ENCODE data around the gene ZNF593OS.
A peak's percentile ranks its signal among the peaks of the same experiment; 100 is the strongest.

ZNF593OS gene

GRCh38 chr1:26184086-26184485 is 12.5 kb upstream of the ZNF593OS start:
- DNase-seq (ENCODE audit: low spot score) = no peak

GRCh38 chr1:26182383-26182696 is 10.7 kb upstream of the ZNF593OS start:
- DNase-seq (ENCODE audit: low spot score) = no peak

GRCh38 chr1:26181586-26182382 is 10.2 kb upstream of the ZNF593OS start:
- DNase-seq (ENCODE audit: low spot score) = no peak

DNA sequence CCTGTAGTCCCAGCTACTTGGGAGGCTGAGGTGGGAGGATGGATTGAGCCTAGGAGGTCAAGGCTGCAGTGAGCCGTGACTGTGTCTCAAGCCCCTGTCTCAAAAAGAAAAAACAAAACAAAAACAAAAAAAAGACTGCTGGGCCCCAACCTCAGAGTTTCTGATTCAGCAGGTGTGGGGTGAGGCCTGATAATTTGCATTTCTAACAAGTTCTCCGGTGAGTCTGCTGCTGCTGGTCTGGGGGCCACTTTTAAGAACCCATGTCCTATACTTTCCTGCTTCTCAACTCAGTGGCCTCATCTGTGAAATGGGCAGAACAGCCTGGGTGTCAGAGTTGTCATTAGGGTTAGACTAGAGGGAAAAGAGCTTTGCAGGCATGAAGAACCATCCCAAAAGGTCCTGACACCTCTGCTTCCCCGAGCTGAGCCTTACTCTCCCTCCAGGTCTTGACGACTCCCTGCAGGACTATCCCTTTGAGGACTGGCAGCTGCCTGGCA is 8.4 kb upstream of the ZNF593OS start:
- no peak for DNase-seq (ENCODE audit: low spot score)

- DNase-seq (ENCODE audit: low spot score) = peak; percentile 86
Observed at GRCh38 chr1:26177182-26177684, 5.6 kb upstream of the ZNF593OS start, which contains the start of gene CNKSR1. Gene CNKSR1, plus strand, starts transcription at chr1:26177491. Its CDS starts 57 bp downstream, at chr1:26177548.

DNA sequence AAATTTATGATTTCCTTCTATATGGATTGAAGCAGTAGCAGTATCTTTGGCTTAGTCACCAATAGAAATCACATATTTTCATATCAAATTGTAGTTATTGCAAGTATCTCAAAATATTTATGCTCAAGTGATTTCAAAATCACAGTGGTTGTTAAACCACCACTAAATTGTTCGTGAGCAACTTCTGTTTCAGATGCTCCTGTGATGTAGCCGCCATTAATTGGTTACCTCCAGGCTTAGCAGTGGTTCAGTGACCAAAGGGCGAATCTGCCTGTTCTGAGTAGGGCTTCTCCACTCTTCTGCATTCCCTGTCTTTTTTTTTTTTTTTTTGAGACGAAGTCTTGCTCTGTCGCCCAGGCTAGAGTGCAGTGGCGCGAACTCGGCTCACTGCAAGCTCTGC is 3.7 kb upstream of the ZNF593OS start:
- DNase-seq (ENCODE audit: low spot score) = no peak

DNA sequence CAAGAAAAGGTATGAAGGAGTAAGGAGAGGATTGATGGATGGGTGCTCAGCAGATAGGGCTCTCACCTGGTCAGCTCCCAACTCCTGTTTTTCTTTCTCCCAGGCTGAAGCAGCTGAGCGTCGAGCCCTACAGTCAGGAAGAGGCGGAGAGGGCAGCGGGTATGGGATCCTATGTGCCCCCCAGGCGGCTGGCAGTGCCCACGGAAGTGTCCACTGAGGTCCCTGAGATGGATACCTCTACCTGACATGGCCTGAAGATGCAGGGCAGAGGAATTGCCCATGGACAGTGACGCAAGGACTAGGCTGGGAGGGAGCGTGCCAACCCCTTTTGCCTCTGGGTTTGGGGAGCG is 1.2 kb downstream of the ZNF593OS start:
- no peak for DNase-seq (ENCODE audit: low spot score)

DNA sequence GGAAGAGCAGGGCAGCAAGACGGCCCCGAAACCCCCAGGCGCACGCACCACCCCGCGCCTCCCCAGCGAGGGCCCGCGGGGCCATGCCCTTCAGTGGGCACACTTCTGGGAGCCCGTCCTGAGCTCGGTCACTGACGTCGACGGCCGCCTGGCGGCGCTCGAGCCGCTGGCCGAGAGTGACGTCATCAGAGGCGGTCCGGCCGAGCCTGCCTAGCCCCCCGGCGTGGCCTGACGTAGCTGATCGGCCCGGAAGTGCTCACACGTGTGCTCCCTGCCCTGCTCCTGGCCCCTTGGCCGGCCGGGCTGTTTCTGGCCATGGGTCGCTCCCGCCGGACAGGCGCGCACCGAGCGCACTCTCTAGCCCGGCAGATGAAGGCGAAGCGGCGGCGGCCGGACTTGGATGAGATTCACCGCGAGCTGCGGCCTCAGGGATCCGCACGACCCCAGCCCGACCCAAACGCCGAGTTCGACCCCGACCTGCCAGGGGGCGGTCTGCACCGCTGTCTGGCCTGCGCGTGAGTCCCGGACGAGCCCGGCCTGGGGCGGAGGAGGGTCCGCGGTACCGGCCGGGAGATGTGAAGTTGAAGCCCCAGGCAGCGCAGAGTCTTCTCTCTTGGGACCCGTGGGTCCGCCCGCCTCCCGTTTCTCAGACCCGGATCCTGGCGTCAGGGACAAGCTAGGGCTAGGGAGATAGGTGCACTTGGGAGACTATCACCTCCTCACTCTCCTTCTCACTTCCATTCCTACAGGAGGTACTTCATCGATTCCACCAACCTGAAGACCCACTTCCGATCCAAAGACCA is 1.8 kb downstream of the ZNF593OS start, which contains the start of gene ZNF593:
Gene ZNF593 (plus strand): TSS at position 240 of the 803 bp plus-strand sequence. CDS start 76 bp downstream, at position 316.
- peak; percentile 90 for DNase-seq (ENCODE audit: low spot score)

GRCh38 chr1:26169198-26169554 is 2.5 kb downstream of the ZNF593OS start:
- DNase-seq (ENCODE audit: low spot score) = no peak

GRCh38 chr1:26168410-26169197 is 3.0 kb downstream of the ZNF593OS start, which contains the start of gene C1orf232:
Gene C1orf232, minus strand, starts transcription at chr1:26168963. Its CDS starts 464 bp downstream, at chr1:26168499.
- DNase-seq (ENCODE audit: low spot score) = no peak

- DNase-seq (ENCODE audit: low spot score) = no peak
Observed at GRCh38 chr1:26166719-26167281, 4.8 kb downstream of the ZNF593OS start.

DNA sequence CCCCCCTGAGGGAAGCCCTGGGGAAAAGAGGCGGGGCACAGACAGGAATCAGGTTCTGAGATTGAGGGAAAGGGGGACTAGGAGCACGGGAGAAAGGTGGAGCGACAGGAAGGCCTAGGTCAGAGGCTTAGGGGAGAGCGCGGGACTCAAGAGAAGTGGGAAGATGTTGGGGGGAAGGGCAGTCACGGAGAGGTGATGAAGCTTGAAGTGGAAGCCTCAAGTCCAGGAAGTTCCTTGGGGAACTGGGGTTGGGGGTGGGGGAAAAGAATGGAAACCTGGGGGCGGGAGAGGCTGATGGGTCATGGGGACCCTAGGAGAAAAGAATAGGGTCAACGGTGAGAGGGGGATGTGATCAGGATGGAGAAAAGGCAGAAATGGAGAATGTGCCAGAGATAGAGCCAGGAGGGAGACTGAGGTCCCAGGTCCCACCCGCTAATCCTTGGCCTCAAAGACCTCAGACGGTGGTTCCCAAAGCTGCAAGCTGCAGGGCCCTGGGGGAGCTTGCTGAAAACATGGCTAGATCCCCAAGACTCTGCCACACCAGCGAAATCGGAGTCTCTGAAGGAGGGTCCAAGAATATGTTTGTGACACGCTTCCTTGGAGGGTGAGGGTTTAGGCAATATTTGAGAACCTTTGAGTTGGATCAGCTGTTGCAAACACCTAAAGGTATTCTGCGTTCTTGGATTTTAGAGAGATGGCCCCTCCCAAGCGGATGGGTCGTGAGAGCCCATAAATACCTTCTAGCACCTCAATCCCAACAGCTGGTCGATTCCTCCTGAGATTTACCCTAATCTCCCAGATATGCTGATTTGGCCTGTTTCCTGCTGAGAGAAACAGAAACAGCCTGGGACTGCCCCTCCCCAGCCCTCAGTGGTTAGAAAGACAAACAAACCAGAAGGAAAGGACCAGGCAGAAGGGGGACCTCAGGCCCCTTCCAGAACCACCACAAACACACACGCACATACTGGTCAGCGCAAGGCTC is 6.5 kb downstream of the ZNF593OS start:
- no peak for DNase-seq (ENCODE audit: low spot score)

DNA sequence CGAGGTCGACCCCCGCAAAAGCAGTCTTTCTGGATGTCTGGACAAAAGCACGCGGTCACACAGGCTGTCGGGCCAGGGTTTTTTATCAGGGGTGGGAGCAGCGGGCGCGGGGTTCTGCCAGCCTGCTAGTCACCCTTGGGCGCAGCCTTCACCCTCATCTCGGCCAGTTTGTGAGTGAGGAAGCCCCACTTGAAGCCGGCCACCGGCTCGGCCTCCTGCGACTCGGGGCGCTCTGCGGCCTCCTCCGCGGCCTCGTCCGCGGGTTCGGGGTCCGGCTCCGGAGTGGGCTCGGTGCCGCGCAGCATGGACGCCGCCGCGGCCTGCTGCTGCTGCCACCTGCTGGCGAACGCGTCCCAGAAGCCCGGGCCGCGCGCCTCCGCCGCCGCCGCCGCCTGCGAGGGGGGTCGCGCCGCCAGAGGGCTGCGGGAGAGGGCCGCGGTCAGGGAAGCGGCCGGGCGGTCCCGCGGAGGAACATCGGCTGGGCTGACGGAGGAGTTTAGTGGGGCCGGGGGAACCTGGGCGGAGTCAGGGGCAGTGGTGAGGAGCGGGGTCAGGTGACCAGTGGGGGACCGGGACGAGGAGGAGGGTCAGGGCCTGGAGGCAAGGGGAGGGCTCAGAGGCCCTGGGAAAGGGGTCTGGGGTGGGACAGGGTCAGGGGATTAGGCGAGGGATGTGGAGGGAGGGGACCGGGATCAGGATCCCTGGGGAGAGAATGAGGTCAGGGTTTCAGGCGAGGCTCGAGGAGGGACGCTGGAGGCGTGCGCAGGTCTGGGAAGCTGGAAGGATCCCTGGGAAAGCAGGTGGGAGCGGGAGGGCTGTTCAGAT is 7.4 kb downstream of the ZNF593OS start:
- DNase-seq (ENCODE audit: low spot score) = no peak

GRCh38 chr1:26163684-26164035 is 8.0 kb downstream of the ZNF593OS start:
- DNase-seq (ENCODE audit: low spot score) = no peak

DNA sequence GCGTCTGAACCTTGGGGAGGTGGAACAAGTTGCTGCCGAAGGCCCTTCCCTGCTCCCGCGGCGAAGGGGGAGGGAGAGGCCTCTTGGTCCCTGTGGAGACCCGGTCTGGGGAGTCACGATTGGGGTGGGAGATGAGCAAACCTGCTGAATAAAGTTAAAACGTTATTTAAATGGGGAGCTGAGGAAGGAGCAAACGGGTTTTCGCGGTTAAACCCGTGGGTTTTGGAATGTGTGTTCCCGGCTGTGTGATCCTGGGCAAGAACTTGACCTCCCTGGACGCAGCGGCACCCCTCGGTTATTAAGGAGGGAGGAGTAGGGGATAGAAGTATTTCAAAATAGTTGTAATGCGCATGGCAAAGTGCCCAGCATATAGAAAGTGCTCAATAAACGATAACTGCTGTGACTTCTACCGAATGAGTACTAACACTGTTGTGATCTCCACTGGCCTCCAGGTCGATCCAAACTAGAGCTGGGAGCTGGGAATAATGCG is 9.4 kb downstream of the ZNF593OS start:
- DNase-seq (ENCODE audit: low spot score) = no peak

DNA sequence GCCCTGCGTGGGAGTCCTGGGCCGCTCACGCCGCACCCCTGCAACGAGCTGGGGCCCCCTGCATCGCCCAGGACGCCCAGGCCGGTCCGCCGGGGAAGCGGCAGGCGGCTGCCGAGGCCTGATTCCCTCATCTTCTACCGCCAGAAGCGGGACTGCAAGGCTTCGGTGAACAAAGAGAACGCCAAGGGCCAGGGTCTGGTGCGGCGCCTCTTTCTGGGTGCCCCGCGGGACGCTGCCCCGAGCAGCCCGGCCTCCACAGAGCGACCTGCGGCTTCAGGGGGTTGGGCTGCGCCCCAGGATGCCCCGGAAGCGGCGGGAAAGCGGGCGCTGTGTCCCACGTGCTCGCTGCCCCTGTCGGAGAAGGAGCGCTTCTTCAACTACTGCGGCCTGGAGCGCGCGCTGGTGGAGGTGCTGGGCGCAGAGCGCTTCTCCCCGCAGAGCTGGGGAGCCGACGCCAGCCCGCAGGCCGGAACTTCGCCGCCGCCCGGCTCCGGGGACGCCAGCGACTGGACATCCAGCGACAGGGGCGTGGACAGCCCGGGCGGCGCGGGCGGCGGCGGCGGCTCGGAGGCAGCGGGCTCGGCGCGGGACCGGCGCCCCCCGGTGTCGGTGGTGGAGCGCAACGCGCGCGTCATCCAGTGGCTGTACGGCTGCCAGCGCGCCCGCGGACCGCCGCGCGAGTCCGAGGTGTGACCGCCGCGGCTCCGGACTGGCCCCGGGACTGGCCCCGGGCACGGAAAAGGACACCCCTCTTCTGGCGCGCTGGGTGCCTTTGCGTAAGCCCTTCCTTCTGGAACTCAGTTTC is 10.0 kb downstream of the ZNF593OS start:
- DNase-seq (ENCODE audit: low spot score) = peak; percentile 69

DNA sequence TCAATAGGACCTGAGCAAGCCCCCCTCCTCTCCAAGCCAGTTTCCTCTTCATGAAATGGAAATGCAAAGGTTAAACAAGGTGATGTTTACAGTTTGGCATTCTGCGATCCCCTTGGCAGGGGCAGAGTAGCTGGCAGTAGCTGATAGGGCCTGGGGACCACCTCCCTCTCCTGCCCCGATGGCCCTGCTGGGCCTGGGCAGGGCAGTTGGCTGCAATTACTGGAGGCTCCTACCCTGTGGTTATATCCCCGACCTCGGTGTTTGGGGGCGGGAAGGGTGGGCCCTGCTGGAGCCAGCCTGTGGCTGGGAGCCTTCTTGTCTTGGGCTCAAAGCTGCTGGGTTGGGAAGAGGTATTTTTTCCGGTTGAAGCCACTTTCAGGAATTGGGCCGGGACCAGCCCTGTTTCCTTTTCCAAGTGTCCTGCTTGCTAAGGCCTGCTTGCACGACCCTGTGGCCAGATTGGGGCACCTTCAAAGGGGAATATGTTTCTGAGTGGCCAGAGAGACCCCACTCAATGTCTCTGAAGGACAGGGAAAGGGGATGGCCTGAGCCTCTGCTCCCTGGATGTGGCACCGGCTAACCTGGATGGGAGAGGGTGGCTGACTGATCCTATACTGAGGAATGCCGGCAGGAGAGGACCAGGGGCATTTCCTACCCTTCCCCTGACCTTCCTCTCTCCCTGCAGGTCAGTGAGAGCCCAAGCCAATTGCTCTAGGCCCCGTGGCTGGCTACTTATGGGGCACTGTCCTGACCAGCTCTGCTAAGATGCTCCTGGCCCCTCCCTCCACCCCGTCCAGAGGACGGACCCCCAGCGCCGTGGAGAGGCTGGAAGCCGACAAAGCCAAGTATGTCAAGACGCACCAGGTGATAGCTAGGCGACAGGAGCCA is 10.9 kb downstream of the ZNF593OS start:
- DNase-seq (ENCODE audit: low spot score) = no peak

- DNase-seq (ENCODE audit: low spot score) = no peak
Observed at GRCh38 chr1:26159743-26160039, 11.9 kb downstream of the ZNF593OS start.

All from SW480 (cell line).